Karpas-422 (cell line): Measurements from ENCODE around the gene PCDHB3. TPM values are rescaled to one million over a fixed set of nuclear protein-coding genes. Genes with fewer than 3 reads are reported as not detected.
"Not testable (repeated sequence)": the region's sequence is repeated elsewhere in the genome, so short reads cannot be mapped to it uniquely, and the experiment has no call there.

ENCODE experiments used
- DNase-seq: peaks from one replicate; pipeline ENCODE4 v3.0.0-alpha.2; 2015
- H2AFZ ChIP-seq: fragments of 200-600 bp; sonication (generic); 2 replicates; pipeline ENCODE4 v1.6.1; 2014; ENCODE audit warnings: antibody characterized with exemption, low read length, mixed read lengths
- H3K27ac ChIP-seq: fragments of 200-600 bp; sonication (generic); 2 replicates; pipeline ENCODE4 v1.5.1; 2014; ENCODE audit warnings: mild to moderate bottlenecking, low read length, moderate library complexity
- H3K27me3 ChIP-seq: fragments of 200-600 bp; sonication (generic); 2 replicates; pipeline ENCODE4 v1.6.1; 2014; ENCODE audit warnings: low read length, mixed read lengths
- H3K36me3 ChIP-seq: fragments of 200-600 bp; sonication (generic); 2 replicates; pipeline ENCODE4 v1.6.1; 2014; ENCODE audit warnings: low read length, mixed read lengths; ENCODE audit not compliant: insufficient read depth
- H3K4me1 ChIP-seq: fragments of 200-600 bp; sonication (generic); 2 replicates; pipeline ENCODE4 v1.6.1; 2014; ENCODE audit warnings: mild to moderate bottlenecking, low read length, mixed read lengths
- H3K4me2 ChIP-seq: fragments of 200-600 bp; sonication (generic); 2 replicates; pipeline ENCODE4 v1.6.1; 2014; ENCODE audit warnings: low read length, low read depth, mild to moderate bottlenecking; ENCODE audit not compliant: poor library complexity, severe bottlenecking
- H3K4me3 ChIP-seq: fragments of 200-600 bp; sonication (generic); 2 replicates; pipeline ENCODE4 v1.5.1; 2014; ENCODE audit warnings: mild to moderate bottlenecking, antibody characterized with exemption, low read length, mixed read lengths
- H3K79me2 ChIP-seq: fragments of 200-600 bp; sonication (generic); 2 replicates; pipeline ENCODE4 v1.6.1; 2014; ENCODE audit warnings: mild to moderate bottlenecking, low read length, mixed read lengths
- H3K9ac ChIP-seq: fragments of 200-600 bp; sonication (generic); 2 replicates; pipeline ENCODE4 v1.6.0; 2014; ENCODE audit warnings: low read length
- H3K9me2 ChIP-seq: fragments of 200-600 bp; sonication (generic), shearing (Covaris generic); replicated peaks from 2 replicates; pipeline ENCODE4 v1.6.0; 2014; ENCODE audit warnings: mild to moderate bottlenecking, low read length, moderate library complexity; ENCODE audit not compliant: insufficient read depth
- H3K9me3 ChIP-seq: fragments of 300-700, 200-600 bp; sonication (generic); 2 replicates; pipeline ENCODE4 v1.6.1; 2014; ENCODE audit warnings: low read length, mixed read lengths
- H4K20me1 ChIP-seq: fragments of 200-600 bp; sonication (generic); 2 replicates; pipeline ENCODE4 v1.6.1; 2014; ENCODE audit warnings: mild to moderate bottlenecking, antibody characterized with exemption, low read length, low read depth; ENCODE audit not compliant: insufficient read depth
- total RNA-seq: library from RNA; depleted of rRNA; stranded (reverse); fragments of >200 nt; shearing (Covaris generic); gene quantifications from 2 replicates; pipeline ENCODE4 v1.2.3, GENCODE V29; 2014; ENCODE audit warnings: low replicate concordance; rRNA removed

Gene PCDHB3
- total RNA-seq, 1 experiment from 2014 or later = not detected

GRCh38 chr5:141151632-141152031 is 51.4 kb downstream of the PCDHB3 start:
- H3K4me2 ChIP-seq, H3K27ac ChIP-seq, H3K79me2 ChIP-seq, H3K27me3 ChIP-seq, H3K9me3 ChIP-seq, H3K9me2 ChIP-seq, DNase-seq, H3K4me1 ChIP-seq, H3K4me3 ChIP-seq, H2AFZ ChIP-seq, H4K20me1 ChIP-seq, H3K36me3 ChIP-seq, H3K9ac ChIP-seq: not testable (repeated sequence)

- H3K27me3 ChIP-seq, H3K36me3 ChIP-seq: not testable (repeated sequence)
Observed at GRCh38 chr5:141152096-141152495, 51.8 kb downstream of the PCDHB3 start.

More at GRCh38 chr5:141152096-141152495, 51.8 kb downstream of the PCDHB3 start:
- not testable (repeated sequence) for H3K4me1 ChIP-seq, H3K27ac ChIP-seq, H4K20me1 ChIP-seq, H3K79me2 ChIP-seq, DNase-seq, H2AFZ ChIP-seq, H3K9me3 ChIP-seq, H3K9ac ChIP-seq, H3K4me2 ChIP-seq, H3K4me3 ChIP-seq, H3K9me2 ChIP-seq

Other genes starting within 250 kb of the PCDHB3 start
- not detected in 2 replicates for gene PCDHA10, start 244.6 kb upstream of the PCDHB3 start, total RNA-seq
- gene PCDHA11, start 231.5 kb upstream of the PCDHB3 start, total RNA-seq = not detected in 2 replicates
- gene PCDHA12, start 225.2 kb upstream of the PCDHB3 start, total RNA-seq = not detected in 2 replicates
- not detected in 2 replicates for gene PCDHA13, start 218.3 kb upstream of the PCDHB3 start, total RNA-seq
- not detected in 2 replicates for gene PCDHAC1, start 174.2 kb upstream of the PCDHB3 start, total RNA-seq
- not detected in 2 replicates for gene PCDHAC2, start 134.0 kb upstream of the PCDHB3 start, total RNA-seq
- gene PCDHB1, start 49.1 kb upstream of the PCDHB3 start, total RNA-seq = not detected in 2 replicates
- gene PCDHB2, start 5.9 kb upstream of the PCDHB3 start, total RNA-seq = not detected in 2 replicates
- not detected in 2 replicates for gene PCDHB4, start 21.3 kb downstream of the PCDHB3 start, total RNA-seq
- not detected in 2 replicates for gene PCDHB5, start 34.7 kb downstream of the PCDHB3 start, total RNA-seq
- gene PCDHB6, start 49.6 kb downstream of the PCDHB3 start, total RNA-seq = not detected in 2 replicates
- gene PCDHB7, start 72.2 kb downstream of the PCDHB3 start, total RNA-seq = not detected in 2 replicates
- not detected in 2 replicates for gene PCDHB8, start 77.3 kb downstream of the PCDHB3 start, total RNA-seq
- 0.04 and 0.54 TPM in 2 replicates for gene PCDHB16, start 81.9 kb downstream of the PCDHB3 start, total RNA-seq
- 0.11 and 0.29 TPM in 2 replicates for gene PCDHB9, start 86.7 kb downstream of the PCDHB3 start, total RNA-seq
- gene PCDHB10, start 91.9 kb downstream of the PCDHB3 start, total RNA-seq = 0.11 TPM in 1 of 2 replicates, not detected in the other
- gene PCDHB11, start 99.2 kb downstream of the PCDHB3 start, total RNA-seq = not detected in 2 replicates
- not detected in 2 replicates for gene PCDHB12, start 108.2 kb downstream of the PCDHB3 start, total RNA-seq
- 0.19 and 0.69 TPM in 2 replicates for gene PCDHB13, start 113.4 kb downstream of the PCDHB3 start, total RNA-seq
- gene PCDHB14, start 122.9 kb downstream of the PCDHB3 start, total RNA-seq = 0.48 and 0.90 TPM in 2 replicates
- 0.25 TPM in 1 of 2 replicates, not detected in the other for gene PCDHB15, start 144.9 kb downstream of the PCDHB3 start, total RNA-seq
- 0.65 and 0.82 TPM in 2 replicates for gene SLC25A2, start 203.6 kb downstream of the PCDHB3 start, total RNA-seq
- gene TAF7, start 220.3 kb downstream of the PCDHB3 start, total RNA-seq = 70.0 and 85.9 TPM in 2 replicates
- 0.48 and 1.2 TPM in 2 replicates for gene PCDHGA1, start 230.0 kb downstream of the PCDHB3 start, total RNA-seq
- gene PCDHGA2, start 238.3 kb downstream of the PCDHB3 start, total RNA-seq = 0.04 TPM in 1 of 2 replicates, not detected in the other
- gene PCDHGA3, start 243.4 kb downstream of the PCDHB3 start, total RNA-seq = not detected in 2 replicates
- 14.0 and 15.3 TPM in 2 replicates for gene PCDHGB1, start 249.6 kb downstream of the PCDHB3 start, total RNA-seq